ENCODE results near the gene BOC. TPM values are rescaled to one million over a fixed set of nuclear protein-coding genes. Genes with fewer than 3 reads are reported as not detected.

Gene BOC
- total and polyA plus RNA-seq, 2 of the 8 experiments (the other 6 are each of a cell fraction or from before 2014, with no cell fraction given), result 6.9 to 9.3 TPM

- no peak for TF ChIP-seq FOSL1 (IDR thresholded peaks at IDR 0.05; ENCODE audit: insufficient read depth, low read depth, low read length)
- TF ChIP-seq CHD2 (IDR thresholded peaks at IDR 0.05; ENCODE audit: low read length), result no peak
- no peak for TF ChIP-seq SP2 (IDR thresholded peaks at IDR 0.05; ENCODE audit: low read length)
- no peak for TF ChIP-seq RXRA (IDR thresholded peaks at IDR 0.05; ENCODE audit: insufficient read depth, low read depth, low read length)
Observed at GRCh38 chr3:113255100-113255853, 43.9 kb downstream of the BOC start (continued).
